ENCODE data around the gene GPR78.

Gene GPR78

GRCh38 chr4:8586671-8587468 lies 6.7 kb downstream of the GPR78 start:
- H3K4me1 ChIP-seq (ENCODE audit: low read depth, poor library complexity, severe bottlenecking) = no peaks in the 10 kb centered on the region
- H3K4me3 ChIP-seq (IDR thresholded peaks at IDR 0.05; ENCODE audit: insufficient read depth, low read depth, low read length) = no peak overlapping the region
- TF ChIP-seq CTCF (conservative IDR thresholded peaks at IDR 0.05; ENCODE audit: low read depth, low read length) = no peak

GRCh38 chr4:8587469-8588195 lies 7.4 kb downstream of the GPR78 start:
- Histone ChIP-seq H3K36me3 (ENCODE audit: insufficient read depth) (no peaks in the 10 kb centered on the region), H3K4me2 (no peak overlapping the region), H3K4me3 (IDR thresholded peaks at IDR 0.05; ENCODE audit: insufficient read depth, low read depth, low read length) (no peak overlapping the region), H3K27me3 (ENCODE audit: insufficient read depth, low read depth) (peaks cover 4% of the 10 kb centered on the region; the same call in 1 of the 2 replicates), H3K27ac (no peak overlapping the region), H3K79me2 (ENCODE audit: insufficient read depth, low read depth) (no peaks in the 10 kb centered on the region), H2AFZ (ENCODE audit: low read depth) (no peak overlapping the region), H3K4me1 (ENCODE audit: low read depth, poor library complexity, severe bottlenecking) (no peaks in the 10 kb centered on the region), H3K9ac (no peak overlapping the region), H4K20me1 (ENCODE audit: insufficient read depth) (no peaks in the 10 kb centered on the region)
- TF ChIP-seq CTCF (conservative IDR thresholded peaks at IDR 0.05; ENCODE audit: low read depth, low read length) = no peak

More at GRCh38 chr4:8586671-8587468, 6.7 kb downstream of the GPR78 start:
- no peak overlapping the region for H3K4me2 ChIP-seq
- H3K79me2 ChIP-seq (ENCODE audit: insufficient read depth, low read depth) = no peaks in the 10 kb centered on the region
- no peaks in the 10 kb centered on the region for H3K36me3 ChIP-seq (ENCODE audit: insufficient read depth)
- no peak overlapping the region for H3K27ac ChIP-seq
- peaks cover 4% of the 10 kb centered on the region; the same call in 1 of the 2 replicates for H3K27me3 ChIP-seq (ENCODE audit: insufficient read depth, low read depth)
- H2AFZ ChIP-seq (ENCODE audit: low read depth) = no peak overlapping the region
- no peak overlapping the region for H3K9ac ChIP-seq
- H4K20me1 ChIP-seq (ENCODE audit: insufficient read depth) = no peaks in the 10 kb centered on the region

GRCh38 chr4:8588196-8588470 lies 7.9 kb downstream of the GPR78 start:
- Histone ChIP-seq H2AFZ (ENCODE audit: low read depth) (no peak overlapping the region), H3K36me3 (ENCODE audit: insufficient read depth) (no peaks in the 10 kb centered on the region), H3K4me1 (ENCODE audit: low read depth, poor library complexity, severe bottlenecking) (no peaks in the 10 kb centered on the region), H4K20me1 (ENCODE audit: insufficient read depth) (no peaks in the 10 kb centered on the region), H3K27me3 (ENCODE audit: insufficient read depth, low read depth) (peaks cover 5% of the 10 kb centered on the region; the same call in 1 of the 2 replicates), H3K79me2 (ENCODE audit: insufficient read depth, low read depth) (no peaks in the 10 kb centered on the region), H3K4me3 (IDR thresholded peaks at IDR 0.05; ENCODE audit: insufficient read depth, low read depth, low read length) (no peak overlapping the region), H3K27ac (no peak overlapping the region), H3K4me2 (no peak overlapping the region), H3K9ac (no peak overlapping the region)
- no peak for TF ChIP-seq CTCF (conservative IDR thresholded peaks at IDR 0.05; ENCODE audit: low read depth, low read length)

GRCh38 chr4:8589336-8589735 lies 9.1 kb downstream of the GPR78 start:
- TF ChIP-seq CTCF (conservative IDR thresholded peaks at IDR 0.05; ENCODE audit: low read depth, low read length) = no peak
- Histone ChIP-seq H3K4me3 (IDR thresholded peaks at IDR 0.05; ENCODE audit: insufficient read depth, low read depth, low read length) (no peak overlapping the region), H4K20me1 (ENCODE audit: insufficient read depth) (no peaks in the 10 kb centered on the region), H3K27me3 (ENCODE audit: insufficient read depth, low read depth) (peaks cover 7% of the 10 kb centered on the region; the same call in 1 of the 2 replicates), H2AFZ (ENCODE audit: low read depth) (no peak overlapping the region), H3K79me2 (ENCODE audit: insufficient read depth, low read depth) (no peaks in the 10 kb centered on the region), H3K9ac (no peak overlapping the region), H3K36me3 (ENCODE audit: insufficient read depth) (no peaks in the 10 kb centered on the region), H3K4me2 (no peak overlapping the region), H3K27ac (no peak overlapping the region), H3K4me1 (ENCODE audit: low read depth, poor library complexity, severe bottlenecking) (no peaks in the 10 kb centered on the region)
